CD14-positive monocyte (primary cell): ENCODE data around the gene BMP4. TPM values are rescaled to one million over a fixed set of nuclear protein-coding genes. Genes with fewer than 3 reads are reported as not detected.
A peak's percentile ranks its signal among the peaks of the same experiment; 100 is the strongest.

Experiments used
- DNase-seq, 3 donors: peaks; one replicate each; pipeline ENCODE4 v3.0.0-alpha.2; 2011 to 2022
- H2AFZ ChIP-seq: 2 replicates; pipeline ENCODE4 v1.6.0; 2012; ENCODE audit warnings: mild to moderate bottlenecking, low read depth, low read length, inconsistent platforms; ENCODE audit not compliant: insufficient read depth, poor library complexity, severe bottlenecking
- H3K27ac ChIP-seq, 2 donors: 1 replicate in 1 of 2; 2 replicates in 1 of 2; pipeline ENCODE4 v1.5.1; 2012 to 2013; ENCODE audit warnings: low read length in 2 of 2, control low read depth in 1 of 2, inconsistent platforms in 1 of 2, low read depth in 1 of 2, mild to moderate bottlenecking in 1 of 2
- H3K27me3 ChIP-seq, 2 donors: one replicate each; pipeline versions ENCODE4 v1.6.0 to v1.6.1; 2011 to 2013; ENCODE audit warnings: low read length in 2 of 2; ENCODE audit not compliant: control insufficient read depth in 2 of 2, insufficient read depth in 2 of 2
- H3K36me3 ChIP-seq, 2 donors: replicated peaks in 1 of 2; 1 replicate in 1 of 2; 2 replicates in 1 of 2; pipeline versions ENCODE4 v1.5.1 to v1.6.1; 2012 to 2013; ENCODE audit warnings: low read length in 2 of 2, control low read depth in 1 of 2, inconsistent platforms in 1 of 2, mild to moderate bottlenecking in 1 of 2; ENCODE audit not compliant: insufficient read depth in 2 of 2, control insufficient read depth in 1 of 2
- H3K4me1 ChIP-seq, 2 donors: 1 replicate in 1 of 2; 2 replicates in 1 of 2; pipeline versions ENCODE4 v1.5.1 to v1.6.1; 2012 to 2013; ENCODE audit warnings: low read length in 2 of 2, control low read depth in 1 of 2, inconsistent platforms in 1 of 2, mild to moderate bottlenecking in 1 of 2, moderate library complexity in 1 of 2; ENCODE audit not compliant: insufficient read depth in 2 of 2, control insufficient read depth in 1 of 2
- H3K4me2 ChIP-seq: replicated peaks from 2 replicates; pipeline ENCODE3; 2012; ENCODE audit warnings: low read length, moderate library complexity, mild to moderate bottlenecking; ENCODE audit not compliant: poor library complexity, severe bottlenecking; ENCODE audit errors: extremely low read depth
- H3K4me3 ChIP-seq, 3 experiments: fragments of 200-600 bp in 1 of 3; sonication (generic) in 1 of 3; replicated peaks in 1 of 3; 1 replicate in 2 of 3; 2 replicates in 1 of 3; pipeline ENCODE4 v1.5.1; 2011 to 2013; ENCODE audit warnings: low read length in 3 of 3, mild to moderate bottlenecking in 3 of 3, control low read depth in 2 of 3, low read depth in 2 of 3, inconsistent platforms in 1 of 3, moderate library complexity in 1 of 3
- H3K79me2 ChIP-seq: 2 replicates; pipeline ENCODE4 v1.6.0; 2012; ENCODE audit warnings: mild to moderate bottlenecking, control low read depth, inconsistent platforms, low read length, moderate library complexity; ENCODE audit not compliant: insufficient read depth
- H3K9ac ChIP-seq: 2 replicates; pipeline ENCODE4 v1.6.0; 2017; ENCODE audit warnings: low read length, mild to moderate bottlenecking; ENCODE audit not compliant: insufficient read depth, poor library complexity, severe bottlenecking
- H3K9me3 ChIP-seq, 2 donors: replicated peaks in 1 of 2; 1 replicate in 1 of 2; 2 replicates in 1 of 2; pipeline versions ENCODE4 v1.5.1 to v1.6.1; 2012 to 2013; ENCODE audit warnings: low read length in 2 of 2, control low read depth in 1 of 2; ENCODE audit not compliant: control insufficient read depth in 1 of 2, insufficient read depth in 1 of 2
- H4K20me1 ChIP-seq: 2 replicates; pipeline ENCODE4 v1.6.0; 2012; ENCODE audit warnings: mild to moderate bottlenecking, low read length, control low read depth, moderate library complexity; ENCODE audit not compliant: insufficient read depth
- H3K27ac Mint-ChIP-seq, 7 donors: one replicate each; pipeline ENCODE4 v1.8.0; 2020; ENCODE audit warnings: mild to moderate bottlenecking in 7 of 7, mixed read lengths in 7 of 7, moderate library complexity in 6 of 7, inconsistent platforms in 2 of 7
- H3K27me3 Mint-ChIP-seq, 3 donors: one replicate each; pipeline ENCODE4 v1.8.0; 2021 to 2022; ENCODE audit warnings: low read depth in 3 of 3, mild to moderate bottlenecking in 3 of 3, mixed read lengths in 3 of 3, moderate library complexity in 3 of 3, inconsistent platforms in 1 of 3
- H3K36me3 Mint-ChIP-seq, 2 donors: one replicate each; pipeline ENCODE4 v1.8.0; 2020; ENCODE audit warnings: mixed read lengths in 2 of 2, inconsistent platforms in 1 of 2, mild to moderate bottlenecking in 1 of 2
- H3K4me1 Mint-ChIP-seq: one replicate; pipeline ENCODE4 v1.8.0; 2020; ENCODE audit warnings: mild to moderate bottlenecking, mixed read lengths
- H3K4me3 Mint-ChIP-seq, 2 donors: one replicate each; pipeline ENCODE4 v1.8.0; 2020; ENCODE audit warnings: mild to moderate bottlenecking in 2 of 2, mixed read lengths in 2 of 2, moderate library complexity in 1 of 2
- H3K9me3 Mint-ChIP-seq, 7 donors: one replicate each; pipeline ENCODE4 v1.8.0; 2020 to 2022; ENCODE audit warnings: mixed read lengths in 7 of 7, mild to moderate bottlenecking in 6 of 7, moderate library complexity in 6 of 7, inconsistent platforms in 2 of 7
- whole genome bisulfite sequencing: methylation state at CpG from one replicate; pipeline ENCODE4 v1.1.5; 2013; ENCODE audit warnings: missing lambda C conversion rate; ENCODE audit not compliant: insufficient coverage; 5-methylcytosine and 5-hydroxymethylcytosine counted together
- intact Hi-C, 2 donors: fragments of 100-400 bp; cut with micrococcal nuclease; formaldehyde crosslinking; loops; one replicate each; pipeline versions ENCODE4 v1.15.0 to v1.15.1; 2023
- polyA plus RNA-seq, 3 donors: library from polyadenylated mRNA; depleted of rRNA in 1 of 3; unstranded in 2 of 3; stranded (reverse) in 1 of 3; fragments of 300-500 nt in 2 of 3; fragments of >200 nt in 1 of 3; fragmentation: Illumina TruSeq in 2 of 3; gene quantifications; 1 replicate in 2 of 3; 2 replicates in 1 of 3; pipeline ENCODE4 v1.2.3, GENCODE V29; 2012 to 2021
- TF ChIP-seq, protein P1 (sequence below): fragments of 200-600 bp; IDR thresholded peaks from one replicate; pipeline ENCODE4 v1.8.0; 2022; ENCODE audit warnings: antibody characterized with exemption, mild to moderate bottlenecking

BMP4 gene
- polyA plus RNA-seq, 3 donors = 0.28 TPM; not detected in 2

- Histone ChIP-seq H3K9ac (no peak overlapping the region), H4K20me1 (no peaks in the 10 kb centered on the region), H3K4me1 (peaks cover 24 to 32% of the 10 kb centered on the region in 2 donors), H3K79me2 (no peaks in the 10 kb centered on the region), H2AFZ (no peak overlapping the region), H3K4me3 (no peak overlapping the region), H3K27me3 (peaks cover 67 to 81% of the 10 kb centered on the region in 2 donors), H3K4me2 (no peak overlapping the region), H3K36me3 (no peaks in the 10 kb centered on the region), H3K27ac (no peak overlapping the region), H3K9me3 (peaks cover 4 to 16% of the 10 kb centered on the region in 2 donors)
- peaks cover 0 to 2% of the 10 kb centered on the region in 2 donors for H3K36me3 Mint-ChIP-seq
- peak overlapping the region in 1 of 2 donors; percentile 73 for H3K4me3 Mint-ChIP-seq
- H3K27me3 Mint-ChIP-seq = peaks cover 57 to 80% (median 69%) of the 10 kb centered on the region in 3 donors
- peaks cover 0 to 20% (median 11%) of the 10 kb centered on the region in 7 donors for H3K9me3 Mint-ChIP-seq
- TF ChIP-seq, protein P1, sequence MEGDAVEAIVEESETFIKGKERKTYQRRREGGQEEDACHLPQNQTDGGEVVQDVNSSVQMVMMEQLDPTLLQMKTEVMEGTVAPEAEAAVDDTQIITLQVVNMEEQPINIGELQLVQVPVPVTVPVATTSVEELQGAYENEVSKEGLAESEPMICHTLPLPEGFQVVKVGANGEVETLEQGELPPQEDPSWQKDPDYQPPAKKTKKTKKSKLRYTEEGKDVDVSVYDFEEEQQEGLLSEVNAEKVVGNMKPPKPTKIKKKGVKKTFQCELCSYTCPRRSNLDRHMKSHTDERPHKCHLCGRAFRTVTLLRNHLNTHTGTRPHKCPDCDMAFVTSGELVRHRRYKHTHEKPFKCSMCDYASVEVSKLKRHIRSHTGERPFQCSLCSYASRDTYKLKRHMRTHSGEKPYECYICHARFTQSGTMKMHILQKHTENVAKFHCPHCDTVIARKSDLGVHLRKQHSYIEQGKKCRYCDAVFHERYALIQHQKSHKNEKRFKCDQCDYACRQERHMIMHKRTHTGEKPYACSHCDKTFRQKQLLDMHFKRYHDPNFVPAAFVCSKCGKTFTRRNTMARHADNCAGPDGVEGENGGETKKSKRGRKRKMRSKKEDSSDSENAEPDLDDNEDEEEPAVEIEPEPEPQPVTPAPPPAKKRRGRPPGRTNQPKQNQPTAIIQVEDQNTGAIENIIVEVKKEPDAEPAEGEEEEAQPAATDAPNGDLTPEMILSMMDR = no peak
- no peak overlapping the region for H3K27ac Mint-ChIP-seq
- DNase-seq = no peak
- intact Hi-C loops = no loop called here
- peaks cover 29% of the 10 kb centered on the region for H3K4me1 Mint-ChIP-seq
Observed at GRCh38 chr14:53957739-53958138, 1.1 kb upstream of the BMP4 start.

DNA sequence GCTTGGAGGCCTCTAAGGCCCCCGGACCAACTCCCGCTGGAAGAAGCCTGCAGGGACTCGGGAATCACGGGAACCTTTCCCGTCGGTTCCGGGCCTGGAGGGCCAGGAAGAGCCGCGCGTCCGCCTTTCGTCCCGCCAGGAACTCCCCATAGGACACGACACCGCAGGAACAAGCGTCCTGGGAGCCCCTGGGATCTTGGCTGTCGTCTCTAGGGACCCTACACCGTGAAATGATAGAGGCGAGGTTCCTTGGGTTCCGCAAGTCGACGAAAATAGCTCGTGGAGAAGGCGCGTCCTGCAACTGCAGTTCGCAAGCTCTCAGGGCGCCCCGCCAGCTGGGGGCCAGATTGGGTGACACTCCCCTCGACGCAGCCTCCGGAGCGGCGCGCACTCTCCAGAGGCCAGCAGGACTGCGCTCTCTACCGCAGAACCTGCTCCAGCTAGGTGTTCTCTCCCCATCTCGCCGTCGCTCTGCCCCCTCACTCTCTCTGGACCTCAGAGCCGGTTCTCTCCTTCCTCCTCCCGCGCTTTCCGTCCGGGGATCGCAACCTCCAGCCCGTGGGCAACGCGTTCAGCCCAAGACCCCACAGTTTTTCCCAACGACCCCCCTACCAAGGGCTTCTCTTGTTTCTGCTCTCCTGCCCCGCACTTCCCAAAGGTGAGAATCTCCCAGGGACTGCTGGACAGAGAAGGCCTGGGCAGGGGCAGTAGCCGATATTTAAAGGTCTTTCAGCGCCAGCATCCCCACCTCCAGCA lies 776 bp downstream of the BMP4 start:
- WGBS = 1% methylated on average over 49 of the region's 52 CpGs
- Histone ChIP-seq H3K4me2 (peak overlapping the region; percentile 67), H3K36me3 (no peaks in the 10 kb centered on the region), H3K9me3 (peaks cover 4 to 22% of the 10 kb centered on the region in 2 donors), H4K20me1 (no peaks in the 10 kb centered on the region), H2AFZ (no peak overlapping the region), H3K4me1 (peaks cover 24 to 32% of the 10 kb centered on the region in 2 donors), H3K27ac (no peak overlapping the region), H3K9ac (no peak overlapping the region), H3K79me2 (no peaks in the 10 kb centered on the region), H3K27me3 (peaks cover 59 to 89% of the 10 kb centered on the region in 2 donors), H3K4me3 (no peak overlapping the region)
- Mint-ChIP-seq H3K27me3 (peaks cover 66 to 85% (median 74%) of the 10 kb centered on the region in 3 donors), H3K27ac (no peak overlapping the region), H3K36me3 (peaks cover 0 to 2% of the 10 kb centered on the region in 2 donors), H3K9me3 (peaks cover 0 to 20% (median 13%) of the 10 kb centered on the region in 7 donors), H3K4me3 (peak overlapping the region; percentile 20 to 93), H3K4me1 (peaks cover 29% of the 10 kb centered on the region)
- no peak for DNase-seq
- intact Hi-C loops = no loop called here
- TF ChIP-seq, protein P1 = no peak
